GM21723 (cell line): Measurements from ENCODE around the gene ZFYVE27.
"Not testable (repeated sequence)": the region's sequence is repeated elsewhere in the genome, so short reads cannot be mapped to it uniquely, and the experiment has no call there.

ENCODE experiments used
- ATAC-seq: cut with Tn5 transposase; IDR thresholded peaks from one replicate; pipeline ENCODE4 v1.9.1; 2021; ENCODE audit warnings: mild to moderate bottlenecking, moderate library complexity; ENCODE audit not compliant: unreplicated experiment

The ZFYVE27 gene

GRCh38 chr10:97736902-97737769 lies at the start of gene ZFYVE27:
Gene ZFYVE27 (plus strand): TSS chr10:97737128. CDS start chr10:97738478, 1,350 bp downstream.
- peak; percentile 84 for ATAC-seq

GRCh38 chr10:97687785-97688781 lies 48.8 kb upstream of the ZFYVE27 start:
- no peak for ATAC-seq

GRCh38 chr10:97689559-97690020 lies 47.3 kb upstream of the ZFYVE27 start:
- ATAC-seq = no peak

GRCh38 chr10:97690133-97690532 lies 46.8 kb upstream of the ZFYVE27 start:
- no peak for ATAC-seq

- ATAC-seq = not testable (repeated sequence)
These were observed 38.8 kb upstream of the ZFYVE27 start for GRCh38 chr10:97698072-97698655.

- ATAC-seq = no peak
These were observed 35.4 kb upstream of the ZFYVE27 start for GRCh38 chr10:97701438-97702069.

GRCh38 chr10:97703398-97704067 lies 33.4 kb upstream of the ZFYVE27 start:
- ATAC-seq = no peak

GRCh38 chr10:97704341-97704740 lies 32.6 kb upstream of the ZFYVE27 start:
- ATAC-seq = no peak

- ATAC-seq = no peak
These were observed 31.8 kb upstream of the ZFYVE27 start for GRCh38 chr10:97705006-97705670.

GRCh38 chr10:97707134-97707861 lies 29.6 kb upstream of the ZFYVE27 start:
- no peak for ATAC-seq

- ATAC-seq = no peak
These were observed 28.8 kb upstream of the ZFYVE27 start for GRCh38 chr10:97708167-97708566.

GRCh38 chr10:97708976-97709946 lies 27.7 kb upstream of the ZFYVE27 start:
- ATAC-seq = no peak

GRCh38 chr10:97711640-97712572 lies 25.0 kb upstream of the ZFYVE27 start:
- ATAC-seq = no peak

GRCh38 chr10:97713339-97713825 lies 23.5 kb upstream of the ZFYVE27 start, which contains the start of gene MARVELD1:
Gene MARVELD1 (plus strand): TSS chr10:97713730. CDS start chr10:97713877, 147 bp downstream.
- ATAC-seq = no peak

- ATAC-seq = peak; percentile 82
These were observed 23.0 kb upstream of the ZFYVE27 start for GRCh38 chr10:97713826-97714400.
